WTC11 (cell line): ENCODE results near the gene REC8. TPM values are rescaled to one million over a fixed set of nuclear protein-coding genes. Genes with fewer than 3 reads are reported as not detected.

ENCODE experiments used
- ATAC-seq: fragments of 200-7000 bp; cut with Tn5 transposase; 2 replicates; pipeline ENCODE4 v1.10.0; 2021; ENCODE audit warnings: mild to moderate bottlenecking, moderate library complexity
- CTCF ChIA-PET: fragments of 300-600 bp; sonication (Branson Sonifier 250); formaldehyde crosslinking; loops from one replicate; lab custom pipeline; 2021; ENCODE audit warnings: antibody characterized with exemption; lab: Charles Lee
- POLR2A ChIA-PET: fragments of 350-600 bp; sonication (Branson Sonifier 250); formaldehyde crosslinking; loops from one replicate; lab custom pipeline; 2021; ENCODE audit warnings: antibody characterized with exemption; lab: Charles Lee
- DNase-seq: peaks from one replicate; pipeline ENCODE4 v3.0.0; 2021; ENCODE audit warnings: low spot score
- H3K27ac Mint-ChIP-seq: 2 replicates; pipeline ENCODE4 v1.8.0; 2021; ENCODE audit warnings: mixed read lengths
- H3K27me3 Mint-ChIP-seq: 2 replicates; pipeline ENCODE4 v1.8.0; 2021; ENCODE audit warnings: low read depth, mild to moderate bottlenecking, moderate library complexity, mixed read lengths
- H3K36me3 Mint-ChIP-seq: 2 replicates; pipeline ENCODE4 v1.8.0; 2021; ENCODE audit warnings: mixed read lengths
- H3K4me1 Mint-ChIP-seq: 2 replicates; pipeline ENCODE4 v1.8.0; 2022; ENCODE audit warnings: mixed read lengths
- H3K4me3 Mint-ChIP-seq: 2 replicates; pipeline ENCODE4 v1.8.0; 2021; ENCODE audit warnings: mild to moderate bottlenecking, moderate library complexity, mixed read lengths
- H3K9me3 Mint-ChIP-seq: 2 replicates; pipeline ENCODE4 v1.8.0; 2021; ENCODE audit warnings: mixed read lengths
- FOXK1 ChIP-seq: sonication (generic); formaldehyde crosslinking; IDR thresholded peaks from 2 replicates; pipeline ENCODE4 v1.8.0; 2022; ENCODE audit warnings: mild to moderate bottlenecking, moderate library complexity, missing genetic modification reagents
- FOXP1 ChIP-seq: sonication (generic); formaldehyde crosslinking; IDR thresholded peaks from 2 replicates; pipeline ENCODE4 v1.8.0; 2022; ENCODE audit warnings: missing genetic modification reagents, mild to moderate bottlenecking, moderate library complexity, borderline replicate concordance
- GABPB1 ChIP-seq: sonication (generic); formaldehyde crosslinking; IDR thresholded peaks from 2 replicates; pipeline ENCODE4 v1.8.1; 2023; ENCODE audit warnings: mild to moderate bottlenecking, missing genetic modification reagents
- IRF2 ChIP-seq: sonication (generic); formaldehyde crosslinking; IDR thresholded peaks from 2 replicates; pipeline ENCODE4 v1.8.0; 2022; ENCODE audit warnings: low read depth, missing genetic modification reagents, borderline replicate concordance
- MXD4 ChIP-seq: fragments of 250-450 bp; sonication (Bioruptor Pico); IDR thresholded peaks from 2 replicates; pipeline ENCODE4 v1.8.0; 2021; ENCODE audit warnings: mild to moderate bottlenecking, moderate library complexity, borderline replicate concordance
- TP53 ChIP-seq: sonication (generic); formaldehyde crosslinking; IDR thresholded peaks from 2 replicates; pipeline ENCODE4 v1.8.1; 2023; ENCODE audit warnings: mild to moderate bottlenecking, missing genetic modification reagents
- total RNA-seq: library from RNA; stranded (reverse); gene quantifications from 3 replicates; pipeline ENCODE4 v1.2.3, GENCODE V29; 2021
- TF ChIP-seq, protein P1 (sequence below): sonication (generic); formaldehyde crosslinking; conservative IDR thresholded peaks from 2 replicates; pipeline ENCODE4 v1.8.1; 2023; ENCODE audit warnings: mild to moderate bottlenecking, low read depth, missing genetic modification reagents, moderate library complexity
- TF ChIP-seq, protein P2 (sequence below): fragments of 200-600 bp; IDR thresholded peaks from 2 replicates; pipeline ENCODE4 v1.8.0; 2022; ENCODE audit warnings: antibody characterized with exemption
- TF ChIP-seq, protein P3 (sequence below): fragments of 250-450 bp; sonication (Bioruptor Pico); IDR thresholded peaks from 2 replicates; pipeline ENCODE4 v1.9.0; 2021; ENCODE audit warnings: mild to moderate bottlenecking, borderline replicate concordance
- TF ChIP-seq, protein P4 (sequence below): fragments of 250-450 bp; sonication (Bioruptor Pico); conservative IDR thresholded peaks from 2 replicates; pipeline ENCODE4 v1.9.0; 2021; ENCODE audit warnings: mild to moderate bottlenecking
- TF ChIP-seq, protein P5 (sequence below): sonication (generic); formaldehyde crosslinking; IDR thresholded peaks from 2 replicates; pipeline ENCODE4 v1.8.1; 2023; ENCODE audit warnings: mild to moderate bottlenecking, missing genetic modification reagents, borderline replicate concordance
- TF ChIP-seq, protein P6 (sequence below): fragments of 250-450 bp; sonication (Bioruptor Pico); IDR thresholded peaks from 2 replicates; pipeline ENCODE4 v1.8.0; 2021; ENCODE audit warnings: mild to moderate bottlenecking

The REC8 gene
- total RNA-seq, 1 experiment from 2014 or later, result 32.2 TPM

DNA sequence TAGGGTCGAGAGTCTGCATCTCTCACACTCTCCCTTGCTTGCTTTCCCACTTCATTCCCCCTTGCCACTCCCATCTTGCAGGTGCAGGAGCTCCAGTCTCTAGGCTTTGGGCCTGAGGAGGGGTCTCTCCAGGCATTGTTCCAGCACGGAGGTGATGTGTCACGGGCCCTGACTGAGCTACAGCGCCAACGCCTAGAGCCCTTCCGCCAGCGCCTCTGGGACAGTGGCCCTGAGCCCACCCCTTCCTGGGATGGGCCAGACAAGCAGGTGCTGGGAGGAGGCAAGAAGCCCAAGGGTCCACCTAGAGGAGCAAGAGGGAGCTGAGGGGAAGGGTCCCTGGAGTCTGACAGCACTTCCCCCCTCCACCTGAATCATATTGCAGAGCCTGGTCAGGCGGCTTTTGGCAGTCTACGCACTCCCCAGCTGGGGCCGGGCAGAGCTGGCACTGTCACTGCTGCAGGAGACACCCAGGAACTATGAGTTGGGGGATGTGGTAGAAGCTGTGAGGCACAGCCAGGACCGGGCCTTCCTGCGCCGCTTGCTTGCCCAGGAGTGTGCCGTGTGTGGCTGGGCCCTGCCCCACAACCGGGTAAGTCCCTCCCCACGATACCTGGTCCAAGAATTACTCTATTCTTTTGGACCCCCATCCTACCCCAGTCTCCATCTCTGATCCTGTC is 20.3 kb upstream of the REC8 start:
- Mint-ChIP-seq H3K4me1 (peaks cover 11% of the 10 kb centered on the region), H3K4me3 (no peak overlapping the region), H3K27ac (no peak overlapping the region), H3K9me3 (no peaks in the 10 kb centered on the region), H3K27me3 (no peaks in the 10 kb centered on the region), H3K36me3 (peaks cover 53% of the 10 kb centered on the region)
- ATAC-seq (no peak), DNase-seq (no peak)
- TF ChIP-seq, protein P1, sequence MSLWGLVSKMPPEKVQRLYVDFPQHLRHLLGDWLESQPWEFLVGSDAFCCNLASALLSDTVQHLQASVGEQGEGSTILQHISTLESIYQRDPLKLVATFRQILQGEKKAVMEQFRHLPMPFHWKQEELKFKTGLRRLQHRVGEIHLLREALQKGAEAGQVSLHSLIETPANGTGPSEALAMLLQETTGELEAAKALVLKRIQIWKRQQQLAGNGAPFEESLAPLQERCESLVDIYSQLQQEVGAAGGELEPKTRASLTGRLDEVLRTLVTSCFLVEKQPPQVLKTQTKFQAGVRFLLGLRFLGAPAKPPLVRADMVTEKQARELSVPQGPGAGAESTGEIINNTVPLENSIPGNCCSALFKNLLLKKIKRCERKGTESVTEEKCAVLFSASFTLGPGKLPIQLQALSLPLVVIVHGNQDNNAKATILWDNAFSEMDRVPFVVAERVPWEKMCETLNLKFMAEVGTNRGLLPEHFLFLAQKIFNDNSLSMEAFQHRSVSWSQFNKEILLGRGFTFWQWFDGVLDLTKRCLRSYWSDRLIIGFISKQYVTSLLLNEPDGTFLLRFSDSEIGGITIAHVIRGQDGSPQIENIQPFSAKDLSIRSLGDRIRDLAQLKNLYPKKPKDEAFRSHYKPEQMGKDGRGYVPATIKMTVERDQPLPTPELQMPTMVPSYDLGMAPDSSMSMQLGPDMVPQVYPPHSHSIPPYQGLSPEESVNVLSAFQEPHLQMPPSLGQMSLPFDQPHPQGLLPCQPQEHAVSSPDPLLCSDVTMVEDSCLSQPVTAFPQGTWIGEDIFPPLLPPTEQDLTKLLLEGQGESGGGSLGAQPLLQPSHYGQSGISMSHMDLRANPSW (CRISPR knock-in tag), result no peak
- CTCF ChIA-PET, result interaction anchor here (0.5 to 4.1 kb wide), 6 partner anchors 9 to 157 kb away, joined by 3 to 19 read pairs (median 4); partner anchors contain the start of genes CIDEB and IRF9
- POLR2A ChIA-PET, result interaction anchor here (0.7 to 1.7 kb wide), 4 partner anchors 9 to 41 kb away, joined by 3 to 4 read pairs (median 3); partner anchors contain the start of genes DCAF11, EMC9, IRF9 and NRL

DNA sequence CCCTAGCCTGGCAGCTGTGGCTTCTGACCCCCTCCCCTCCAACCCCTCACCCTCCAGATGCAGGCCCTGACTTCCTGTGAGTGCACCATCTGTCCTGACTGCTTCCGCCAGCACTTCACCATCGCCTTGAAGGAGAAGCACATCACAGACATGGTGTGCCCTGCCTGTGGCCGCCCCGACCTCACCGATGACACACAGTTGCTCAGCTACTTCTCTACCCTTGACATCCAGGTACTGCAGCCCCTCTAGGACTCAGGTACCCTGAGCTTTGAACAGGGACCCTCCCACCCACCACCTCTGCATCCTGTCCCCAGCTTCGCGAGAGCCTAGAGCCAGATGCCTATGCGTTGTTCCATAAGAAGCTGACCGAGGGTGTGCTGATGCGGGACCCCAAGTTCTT is 16.8 kb upstream of the REC8 start:
- POLR2A ChIA-PET, result interaction anchor here (0.6 kb wide), 1 partner anchor 461 kb away, joined by 3 read pairs; no protein-coding TSS in a partner anchor
- CTCF ChIA-PET, result no interaction called here
- no peak overlapping the region for H3K27ac Mint-ChIP-seq
- H3K4me3 Mint-ChIP-seq, result no peak overlapping the region
- ATAC-seq (no peak), DNase-seq (no peak)
- peaks cover 63% of the 10 kb centered on the region for H3K36me3 Mint-ChIP-seq
- no peaks in the 10 kb centered on the region for H3K27me3 Mint-ChIP-seq
- H3K4me1 Mint-ChIP-seq, result no peaks in the 10 kb centered on the region
- no peaks in the 10 kb centered on the region for H3K9me3 Mint-ChIP-seq
- TF ChIP-seq, protein P2, sequence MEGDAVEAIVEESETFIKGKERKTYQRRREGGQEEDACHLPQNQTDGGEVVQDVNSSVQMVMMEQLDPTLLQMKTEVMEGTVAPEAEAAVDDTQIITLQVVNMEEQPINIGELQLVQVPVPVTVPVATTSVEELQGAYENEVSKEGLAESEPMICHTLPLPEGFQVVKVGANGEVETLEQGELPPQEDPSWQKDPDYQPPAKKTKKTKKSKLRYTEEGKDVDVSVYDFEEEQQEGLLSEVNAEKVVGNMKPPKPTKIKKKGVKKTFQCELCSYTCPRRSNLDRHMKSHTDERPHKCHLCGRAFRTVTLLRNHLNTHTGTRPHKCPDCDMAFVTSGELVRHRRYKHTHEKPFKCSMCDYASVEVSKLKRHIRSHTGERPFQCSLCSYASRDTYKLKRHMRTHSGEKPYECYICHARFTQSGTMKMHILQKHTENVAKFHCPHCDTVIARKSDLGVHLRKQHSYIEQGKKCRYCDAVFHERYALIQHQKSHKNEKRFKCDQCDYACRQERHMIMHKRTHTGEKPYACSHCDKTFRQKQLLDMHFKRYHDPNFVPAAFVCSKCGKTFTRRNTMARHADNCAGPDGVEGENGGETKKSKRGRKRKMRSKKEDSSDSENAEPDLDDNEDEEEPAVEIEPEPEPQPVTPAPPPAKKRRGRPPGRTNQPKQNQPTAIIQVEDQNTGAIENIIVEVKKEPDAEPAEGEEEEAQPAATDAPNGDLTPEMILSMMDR, result no peak
- no peak for TF ChIP-seq TP53
- TF ChIP-seq GABPB1, result no peak
- TF ChIP-seq, protein P3, sequence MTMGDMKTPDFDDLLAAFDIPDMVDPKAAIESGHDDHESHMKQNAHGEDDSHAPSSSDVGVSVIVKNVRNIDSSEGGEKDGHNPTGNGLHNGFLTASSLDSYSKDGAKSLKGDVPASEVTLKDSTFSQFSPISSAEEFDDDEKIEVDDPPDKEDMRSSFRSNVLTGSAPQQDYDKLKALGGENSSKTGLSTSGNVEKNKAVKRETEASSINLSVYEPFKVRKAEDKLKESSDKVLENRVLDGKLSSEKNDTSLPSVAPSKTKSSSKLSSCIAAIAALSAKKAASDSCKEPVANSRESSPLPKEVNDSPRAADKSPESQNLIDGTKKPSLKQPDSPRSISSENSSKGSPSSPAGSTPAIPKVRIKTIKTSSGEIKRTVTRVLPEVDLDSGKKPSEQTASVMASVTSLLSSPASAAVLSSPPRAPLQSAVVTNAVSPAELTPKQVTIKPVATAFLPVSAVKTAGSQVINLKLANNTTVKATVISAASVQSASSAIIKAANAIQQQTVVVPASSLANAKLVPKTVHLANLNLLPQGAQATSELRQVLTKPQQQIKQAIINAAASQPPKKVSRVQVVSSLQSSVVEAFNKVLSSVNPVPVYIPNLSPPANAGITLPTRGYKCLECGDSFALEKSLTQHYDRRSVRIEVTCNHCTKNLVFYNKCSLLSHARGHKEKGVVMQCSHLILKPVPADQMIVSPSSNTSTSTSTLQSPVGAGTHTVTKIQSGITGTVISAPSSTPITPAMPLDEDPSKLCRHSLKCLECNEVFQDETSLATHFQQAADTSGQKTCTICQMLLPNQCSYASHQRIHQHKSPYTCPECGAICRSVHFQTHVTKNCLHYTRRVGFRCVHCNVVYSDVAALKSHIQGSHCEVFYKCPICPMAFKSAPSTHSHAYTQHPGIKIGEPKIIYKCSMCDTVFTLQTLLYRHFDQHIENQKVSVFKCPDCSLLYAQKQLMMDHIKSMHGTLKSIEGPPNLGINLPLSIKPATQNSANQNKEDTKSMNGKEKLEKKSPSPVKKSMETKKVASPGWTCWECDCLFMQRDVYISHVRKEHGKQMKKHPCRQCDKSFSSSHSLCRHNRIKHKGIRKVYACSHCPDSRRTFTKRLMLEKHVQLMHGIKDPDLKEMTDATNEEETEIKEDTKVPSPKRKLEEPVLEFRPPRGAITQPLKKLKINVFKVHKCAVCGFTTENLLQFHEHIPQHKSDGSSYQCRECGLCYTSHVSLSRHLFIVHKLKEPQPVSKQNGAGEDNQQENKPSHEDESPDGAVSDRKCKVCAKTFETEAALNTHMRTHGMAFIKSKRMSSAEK (CRISPR knock-in tag), result no peak
- TF ChIP-seq FOXP1 (CRISPR knock-in tag), result no peak
- TF ChIP-seq, protein P4, sequence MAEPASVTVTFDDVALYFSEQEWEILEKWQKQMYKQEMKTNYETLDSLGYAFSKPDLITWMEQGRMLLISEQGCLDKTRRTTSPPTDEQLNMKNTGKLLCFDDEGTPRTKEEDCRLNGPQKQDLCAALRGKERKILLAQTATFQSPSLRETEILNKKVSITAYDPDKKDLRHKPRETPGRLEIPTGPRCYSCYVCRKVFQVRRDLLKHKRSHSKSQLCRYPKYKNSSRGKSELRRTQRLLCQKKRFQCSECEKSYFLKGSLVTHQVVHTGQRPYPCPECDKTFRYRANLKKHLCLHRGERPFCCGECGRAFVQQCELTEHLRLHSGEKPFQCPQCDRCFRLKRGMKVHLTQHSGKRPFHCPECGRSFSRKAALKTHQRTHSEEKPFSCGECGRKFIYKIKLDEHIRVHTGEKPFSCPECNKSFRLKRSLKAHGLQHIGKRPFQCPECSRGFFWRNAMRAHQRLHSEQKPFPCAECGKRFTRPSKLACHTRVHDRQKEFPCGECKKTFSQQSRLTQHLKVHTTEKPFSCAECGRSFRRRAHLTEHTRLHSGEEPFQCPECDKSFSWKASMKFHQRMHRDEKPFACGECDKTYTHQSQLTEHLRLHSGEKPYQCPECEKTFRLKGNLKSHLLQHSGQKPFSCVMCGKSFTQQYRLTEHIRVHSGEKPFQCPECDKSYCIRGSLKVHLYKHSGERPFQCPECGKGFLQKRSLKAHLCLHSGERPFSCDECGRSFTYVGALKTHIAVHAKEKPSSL (CRISPR knock-in tag), result no peak
- TF ChIP-seq IRF2 (CRISPR knock-in tag), result no peak
- no peak for TF ChIP-seq FOXK1

DNA sequence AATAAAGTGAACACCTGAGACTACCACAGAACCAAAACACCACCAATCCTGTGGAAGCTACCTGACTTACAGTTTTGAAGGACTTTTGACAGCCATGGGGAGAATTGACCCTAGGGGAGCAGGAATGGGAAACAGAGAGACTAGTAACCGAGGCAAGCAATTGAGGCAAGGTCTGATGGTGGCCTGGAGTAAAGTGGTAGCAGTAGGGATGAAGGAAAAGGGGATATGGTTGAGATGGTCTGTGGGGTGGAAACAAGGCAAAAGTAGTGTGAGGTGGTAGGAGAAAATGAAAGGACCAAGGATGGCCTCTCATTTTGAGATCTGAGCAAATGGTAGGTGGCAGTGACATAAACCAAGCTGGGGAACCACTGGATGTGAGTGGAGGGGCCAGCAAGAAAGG is 15.0 kb upstream of the REC8 start:
- Mint-ChIP-seq H3K27ac (no peak overlapping the region), H3K4me1 (peaks cover 11% of the 10 kb centered on the region), H3K9me3 (no peaks in the 10 kb centered on the region), H3K36me3 (peaks cover 52% of the 10 kb centered on the region), H3K27me3 (no peaks in the 10 kb centered on the region), H3K4me3 (no peak overlapping the region)
- POLR2A ChIA-PET, result no interaction called here
- CTCF ChIA-PET, result no interaction called here
- DNase-seq, result no peak
- no peak for ATAC-seq
- TF ChIP-seq, protein P5, sequence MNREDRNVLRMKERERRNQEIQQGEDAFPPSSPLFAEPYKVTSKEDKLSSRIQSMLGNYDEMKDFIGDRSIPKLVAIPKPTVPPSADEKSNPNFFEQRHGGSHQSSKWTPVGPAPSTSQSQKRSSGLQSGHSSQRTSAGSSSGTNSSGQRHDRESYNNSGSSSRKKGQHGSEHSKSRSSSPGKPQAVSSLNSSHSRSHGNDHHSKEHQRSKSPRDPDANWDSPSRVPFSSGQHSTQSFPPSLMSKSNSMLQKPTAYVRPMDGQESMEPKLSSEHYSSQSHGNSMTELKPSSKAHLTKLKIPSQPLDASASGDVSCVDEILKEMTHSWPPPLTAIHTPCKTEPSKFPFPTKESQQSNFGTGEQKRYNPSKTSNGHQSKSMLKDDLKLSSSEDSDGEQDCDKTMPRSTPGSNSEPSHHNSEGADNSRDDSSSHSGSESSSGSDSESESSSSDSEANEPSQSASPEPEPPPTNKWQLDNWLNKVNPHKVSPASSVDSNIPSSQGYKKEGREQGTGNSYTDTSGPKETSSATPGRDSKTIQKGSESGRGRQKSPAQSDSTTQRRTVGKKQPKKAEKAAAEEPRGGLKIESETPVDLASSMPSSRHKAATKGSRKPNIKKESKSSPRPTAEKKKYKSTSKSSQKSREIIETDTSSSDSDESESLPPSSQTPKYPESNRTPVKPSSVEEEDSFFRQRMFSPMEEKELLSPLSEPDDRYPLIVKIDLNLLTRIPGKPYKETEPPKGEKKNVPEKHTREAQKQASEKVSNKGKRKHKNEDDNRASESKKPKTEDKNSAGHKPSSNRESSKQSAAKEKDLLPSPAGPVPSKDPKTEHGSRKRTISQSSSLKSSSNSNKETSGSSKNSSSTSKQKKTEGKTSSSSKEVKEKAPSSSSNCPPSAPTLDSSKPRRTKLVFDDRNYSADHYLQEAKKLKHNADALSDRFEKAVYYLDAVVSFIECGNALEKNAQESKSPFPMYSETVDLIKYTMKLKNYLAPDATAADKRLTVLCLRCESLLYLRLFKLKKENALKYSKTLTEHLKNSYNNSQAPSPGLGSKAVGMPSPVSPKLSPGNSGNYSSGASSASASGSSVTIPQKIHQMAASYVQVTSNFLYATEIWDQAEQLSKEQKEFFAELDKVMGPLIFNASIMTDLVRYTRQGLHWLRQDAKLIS (CRISPR knock-in tag), result no peak
- TF ChIP-seq IRF2 (CRISPR knock-in tag), result no peak
- TF ChIP-seq MXD4 (CRISPR knock-in tag), result no peak
- TF ChIP-seq, protein P6, sequence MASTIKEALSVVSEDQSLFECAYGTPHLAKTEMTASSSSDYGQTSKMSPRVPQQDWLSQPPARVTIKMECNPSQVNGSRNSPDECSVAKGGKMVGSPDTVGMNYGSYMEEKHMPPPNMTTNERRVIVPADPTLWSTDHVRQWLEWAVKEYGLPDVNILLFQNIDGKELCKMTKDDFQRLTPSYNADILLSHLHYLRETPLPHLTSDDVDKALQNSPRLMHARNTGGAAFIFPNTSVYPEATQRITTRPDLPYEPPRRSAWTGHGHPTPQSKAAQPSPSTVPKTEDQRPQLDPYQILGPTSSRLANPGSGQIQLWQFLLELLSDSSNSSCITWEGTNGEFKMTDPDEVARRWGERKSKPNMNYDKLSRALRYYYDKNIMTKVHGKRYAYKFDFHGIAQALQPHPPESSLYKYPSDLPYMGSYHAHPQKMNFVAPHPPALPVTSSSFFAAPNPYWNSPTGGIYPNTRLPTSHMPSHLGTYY, result no peak
